PFSK-1 (cell line): ENCODE data around the gene U2AF2.

Experiments used
- POLR2AphosphoS5 ChIP-seq: IDR thresholded peaks from 2 replicates; pipeline ENCODE4 v1.6.1; 2012; ENCODE audit warnings: low read depth, mild to moderate bottlenecking, control low read depth, low read length, moderate library complexity
- SIN3A ChIP-seq: IDR thresholded peaks from 2 replicates; pipeline ENCODE4 v1.6.1; 2012; ENCODE audit warnings: mild to moderate bottlenecking, low read length, moderate library complexity, borderline replicate concordance; ENCODE audit not compliant: insufficient read depth
- TAF1 ChIP-seq: IDR thresholded peaks from 2 replicates; pipeline ENCODE4 v1.6.1; 2012; ENCODE audit warnings: low read length, control low read depth, borderline replicate concordance; ENCODE audit not compliant: insufficient read depth
- TF ChIP-seq, protein P1 (sequence below), 2 experiments: IDR thresholded peaks; 2 replicates each; pipeline versions ENCODE4 v1.6.1 to v1.8.0; 2011 to 2012; ENCODE audit warnings: low read depth in 2 of 2, low read length in 2 of 2, control low read depth in 1 of 2, inconsistent platforms in 1 of 2, mild to moderate bottlenecking in 1 of 2, moderate library complexity in 1 of 2; ENCODE audit not compliant: insufficient read depth in 1 of 2

DNA sequence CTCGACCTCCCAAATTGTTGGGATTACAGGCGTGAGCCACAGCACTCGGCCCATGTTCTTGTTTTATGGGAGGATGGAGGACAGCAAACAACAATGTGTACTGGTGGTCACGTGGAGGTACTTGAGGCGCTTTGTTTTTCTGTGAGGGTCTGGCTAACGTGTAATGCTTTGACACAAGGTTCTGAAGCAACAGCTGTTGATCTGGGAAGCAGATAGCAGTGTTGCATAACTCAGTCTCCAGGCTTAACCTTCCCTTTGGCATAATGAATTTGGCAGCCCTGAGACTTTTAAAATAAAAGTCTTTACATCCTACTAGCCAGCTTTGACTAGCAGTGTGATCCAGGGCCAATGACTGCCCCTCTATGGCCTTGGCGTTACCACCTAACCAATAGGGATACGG is 21.0 kb upstream of the U2AF2 start:
- TF ChIP-seq POLR2AphosphoS5 = no peak
- no peak for TF ChIP-seq TAF1
- TF ChIP-seq, protein P1, sequence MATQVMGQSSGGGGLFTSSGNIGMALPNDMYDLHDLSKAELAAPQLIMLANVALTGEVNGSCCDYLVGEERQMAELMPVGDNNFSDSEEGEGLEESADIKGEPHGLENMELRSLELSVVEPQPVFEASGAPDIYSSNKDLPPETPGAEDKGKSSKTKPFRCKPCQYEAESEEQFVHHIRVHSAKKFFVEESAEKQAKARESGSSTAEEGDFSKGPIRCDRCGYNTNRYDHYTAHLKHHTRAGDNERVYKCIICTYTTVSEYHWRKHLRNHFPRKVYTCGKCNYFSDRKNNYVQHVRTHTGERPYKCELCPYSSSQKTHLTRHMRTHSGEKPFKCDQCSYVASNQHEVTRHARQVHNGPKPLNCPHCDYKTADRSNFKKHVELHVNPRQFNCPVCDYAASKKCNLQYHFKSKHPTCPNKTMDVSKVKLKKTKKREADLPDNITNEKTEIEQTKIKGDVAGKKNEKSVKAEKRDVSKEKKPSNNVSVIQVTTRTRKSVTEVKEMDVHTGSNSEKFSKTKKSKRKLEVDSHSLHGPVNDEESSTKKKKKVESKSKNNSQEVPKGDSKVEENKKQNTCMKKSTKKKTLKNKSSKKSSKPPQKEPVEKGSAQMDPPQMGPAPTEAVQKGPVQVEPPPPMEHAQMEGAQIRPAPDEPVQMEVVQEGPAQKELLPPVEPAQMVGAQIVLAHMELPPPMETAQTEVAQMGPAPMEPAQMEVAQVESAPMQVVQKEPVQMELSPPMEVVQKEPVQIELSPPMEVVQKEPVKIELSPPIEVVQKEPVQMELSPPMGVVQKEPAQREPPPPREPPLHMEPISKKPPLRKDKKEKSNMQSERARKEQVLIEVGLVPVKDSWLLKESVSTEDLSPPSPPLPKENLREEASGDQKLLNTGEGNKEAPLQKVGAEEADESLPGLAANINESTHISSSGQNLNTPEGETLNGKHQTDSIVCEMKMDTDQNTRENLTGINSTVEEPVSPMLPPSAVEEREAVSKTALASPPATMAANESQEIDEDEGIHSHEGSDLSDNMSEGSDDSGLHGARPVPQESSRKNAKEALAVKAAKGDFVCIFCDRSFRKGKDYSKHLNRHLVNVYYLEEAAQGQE (IDR thresholded peaks at IDR 0.05; ENCODE audit: insufficient read depth in 1 of 2, low read depth in 2 of 2, low read length in 2 of 2) = no peak
- no peak for TF ChIP-seq SIN3A
